Measurements from ENCODE around the gene ENTPD6. TPM values are rescaled to one million over a fixed set of nuclear protein-coding genes. Genes with fewer than 3 reads are reported as not detected.

The ENTPD6 gene
- total RNA-seq, 1 experiment from 2014 or later = 211 TPM

- DNase-seq (ENCODE audit: low spot score) = no peak
These were observed 7.9 kb upstream of the ENTPD6 start for GRCh38 chr20:25187635-25188034.

GRCh38 chr20:25188218-25188617 is 7.3 kb upstream of the ENTPD6 start:
- DNase-seq (ENCODE audit: low spot score) = no peak

GRCh38 chr20:25191051-25191450 is 4.5 kb upstream of the ENTPD6 start:
- DNase-seq (ENCODE audit: low spot score) = no peak

- no peak for DNase-seq (ENCODE audit: low spot score)
These were observed 3.8 kb upstream of the ENTPD6 start for GRCh38 chr20:25191689-25192088.

- DNase-seq (ENCODE audit: low spot score) = no peak
These were observed 1.7 kb upstream of the ENTPD6 start for GRCh38 chr20:25193843-25194242.

GRCh38 chr20:25194333-25194972 is 1.1 kb upstream of the ENTPD6 start:
- no peak for DNase-seq (ENCODE audit: low spot score)

GRCh38 chr20:25195962-25196785 is 662 bp downstream of the ENTPD6 start:
- DNase-seq (ENCODE audit: low spot score) = peak; percentile 75

GRCh38 chr20:25196786-25197120 is 1.2 kb downstream of the ENTPD6 start:
- peak; percentile 39 for DNase-seq (ENCODE audit: low spot score)

GRCh38 chr20:25197183-25197869 is 1.8 kb downstream of the ENTPD6 start:
- DNase-seq (ENCODE audit: low spot score) = peak; percentile 55

- DNase-seq (ENCODE audit: low spot score) = no peak
These were observed 2.3 kb downstream of the ENTPD6 start for GRCh38 chr20:25197870-25198190.

GRCh38 chr20:25198663-25199383 is 3.3 kb downstream of the ENTPD6 start:
- DNase-seq (ENCODE audit: low spot score) = no peak

- DNase-seq (ENCODE audit: low spot score) = no peak
These were observed 4.2 kb downstream of the ENTPD6 start for GRCh38 chr20:25199473-25200260.

GRCh38 chr20:25203089-25203488 is 7.6 kb downstream of the ENTPD6 start:
- DNase-seq (ENCODE audit: low spot score) = no peak

GRCh38 chr20:25203871-25204320 is 8.4 kb downstream of the ENTPD6 start:
- no peak for DNase-seq (ENCODE audit: low spot score)

- DNase-seq (ENCODE audit: low spot score) = no peak
These were observed 9.2 kb downstream of the ENTPD6 start for GRCh38 chr20:25204550-25205276.

GRCh38 chr20:25205277-25206062 is 10.0 kb downstream of the ENTPD6 start:
- no peak for DNase-seq (ENCODE audit: low spot score)

GRCh38 chr20:25206063-25206403 is 10.5 kb downstream of the ENTPD6 start:
- DNase-seq (ENCODE audit: low spot score) = no peak

GRCh38 chr20:25206548-25206947 is 11.0 kb downstream of the ENTPD6 start:
- DNase-seq (ENCODE audit: low spot score) = no peak

GRCh38 chr20:25207149-25207959 is 11.8 kb downstream of the ENTPD6 start:
- no peak for DNase-seq (ENCODE audit: low spot score)

Data from HT-29 (cell line).